ENCODE results near the gene CETP. TPM values are rescaled to one million over a fixed set of nuclear protein-coding genes. Genes with fewer than 3 reads are reported as not detected.

The CETP gene
- total and polyA plus RNA-seq, 9 of the 15 experiments (the other 6 are each of a cell fraction or from before 2014, with no cell fraction given): 0.07 to 0.11 TPM; not detected in 7

- TF ChIP-seq, protein P1, sequence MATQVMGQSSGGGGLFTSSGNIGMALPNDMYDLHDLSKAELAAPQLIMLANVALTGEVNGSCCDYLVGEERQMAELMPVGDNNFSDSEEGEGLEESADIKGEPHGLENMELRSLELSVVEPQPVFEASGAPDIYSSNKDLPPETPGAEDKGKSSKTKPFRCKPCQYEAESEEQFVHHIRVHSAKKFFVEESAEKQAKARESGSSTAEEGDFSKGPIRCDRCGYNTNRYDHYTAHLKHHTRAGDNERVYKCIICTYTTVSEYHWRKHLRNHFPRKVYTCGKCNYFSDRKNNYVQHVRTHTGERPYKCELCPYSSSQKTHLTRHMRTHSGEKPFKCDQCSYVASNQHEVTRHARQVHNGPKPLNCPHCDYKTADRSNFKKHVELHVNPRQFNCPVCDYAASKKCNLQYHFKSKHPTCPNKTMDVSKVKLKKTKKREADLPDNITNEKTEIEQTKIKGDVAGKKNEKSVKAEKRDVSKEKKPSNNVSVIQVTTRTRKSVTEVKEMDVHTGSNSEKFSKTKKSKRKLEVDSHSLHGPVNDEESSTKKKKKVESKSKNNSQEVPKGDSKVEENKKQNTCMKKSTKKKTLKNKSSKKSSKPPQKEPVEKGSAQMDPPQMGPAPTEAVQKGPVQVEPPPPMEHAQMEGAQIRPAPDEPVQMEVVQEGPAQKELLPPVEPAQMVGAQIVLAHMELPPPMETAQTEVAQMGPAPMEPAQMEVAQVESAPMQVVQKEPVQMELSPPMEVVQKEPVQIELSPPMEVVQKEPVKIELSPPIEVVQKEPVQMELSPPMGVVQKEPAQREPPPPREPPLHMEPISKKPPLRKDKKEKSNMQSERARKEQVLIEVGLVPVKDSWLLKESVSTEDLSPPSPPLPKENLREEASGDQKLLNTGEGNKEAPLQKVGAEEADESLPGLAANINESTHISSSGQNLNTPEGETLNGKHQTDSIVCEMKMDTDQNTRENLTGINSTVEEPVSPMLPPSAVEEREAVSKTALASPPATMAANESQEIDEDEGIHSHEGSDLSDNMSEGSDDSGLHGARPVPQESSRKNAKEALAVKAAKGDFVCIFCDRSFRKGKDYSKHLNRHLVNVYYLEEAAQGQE (IDR thresholded peaks at IDR 0.05; ENCODE audit: borderline replicate concordance): no peak
- TF ChIP-seq, protein P1 (CRISPR knock-in tag; IDR thresholded peaks at IDR 0.05; ENCODE audit: low read depth): no peak
- TF ChIP-seq C11orf30 (IDR thresholded peaks at IDR 0.05; ENCODE audit: low read depth): peak; percentile 30; the same call in 1 of the 2 replicates
- TF ChIP-seq ZNF740 (CRISPR knock-in tag; IDR thresholded peaks at IDR 0.05): no peak
- no peak for TF ChIP-seq ZNF740 (tag; IDR thresholded peaks at IDR 0.05)
- TF ChIP-seq SIN3A (IDR thresholded peaks at IDR 0.05; ENCODE audit: borderline replicate concordance in 2 of 2, control insufficient read depth in 1 of 2, low read depth in 2 of 2, low read length in 2 of 2): no peak
- TF ChIP-seq DDX20 (tag; IDR thresholded peaks at IDR 0.05; ENCODE audit: low read depth): no peak
- TF ChIP-seq MYBL2 (IDR thresholded peaks at IDR 0.05; ENCODE audit: low read depth): no peak
- no peak for TF ChIP-seq MYBL2 (CRISPR knock-in tag; IDR thresholded peaks at IDR 0.05; ENCODE audit: borderline replicate concordance)
- TF ChIP-seq ZNF668 (CRISPR knock-in tag; IDR thresholded peaks at IDR 0.05): no peak
- TF ChIP-seq ZBTB7A (IDR thresholded peaks at IDR 0.05; ENCODE audit: borderline replicate concordance, control insufficient read depth, low read depth, low read length): no peak
- TF ChIP-seq, protein P2, sequence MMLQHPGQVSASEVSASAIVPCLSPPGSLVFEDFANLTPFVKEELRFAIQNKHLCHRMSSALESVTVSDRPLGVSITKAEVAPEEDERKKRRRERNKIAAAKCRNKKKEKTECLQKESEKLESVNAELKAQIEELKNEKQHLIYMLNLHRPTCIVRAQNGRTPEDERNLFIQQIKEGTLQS (IDR thresholded peaks at IDR 0.05): peak; percentile 63
- TF ChIP-seq, protein P2 (CRISPR knock-in tag; conservative IDR thresholded peaks at IDR 0.05): no peak
- no peak for TF ChIP-seq TFAP4 (CRISPR knock-in tag; IDR thresholded peaks at IDR 0.05; ENCODE audit: borderline replicate concordance)
- TF ChIP-seq EWSR1 (IDR thresholded peaks at IDR 0.05; ENCODE audit: borderline replicate concordance, low read depth, partially characterized antibody): no peak
- TF ChIP-seq ETV5 (CRISPR knock-in tag; IDR thresholded peaks at IDR 0.05; ENCODE audit: low read depth): no peak
Measured at GRCh38 chr16:56919099-56919800, 42.5 kb upstream of the CETP start (continued).

All from K562 (cell line).